Fibroblast of skin of abdomen (primary cell): ENCODE data around the gene MAN2A1.
"Not testable (repeated sequence)": the region's sequence is repeated elsewhere in the genome, so short reads cannot be mapped to it uniquely, and the experiment has no call there.

ENCODE experiments used
- DNase-seq: peaks from one replicate; pipeline ENCODE4 v3.0.0-alpha.2; 2013

MAN2A1 gene

GRCh38 chr5:109830955-109831502 is 141.3 kb downstream of the MAN2A1 start:
- DNase-seq, result peak; percentile 13

- DNase-seq, result not testable (repeated sequence)
These were observed 142.8 kb downstream of the MAN2A1 start for GRCh38 chr5:109832207-109833188.

- DNase-seq, result no peak
These were observed 144.2 kb downstream of the MAN2A1 start for GRCh38 chr5:109833946-109834345.

- no peak for DNase-seq
These were observed 146.6 kb downstream of the MAN2A1 start for GRCh38 chr5:109836280-109836679.

- DNase-seq, result no peak
These were observed 147.6 kb downstream of the MAN2A1 start for GRCh38 chr5:109837231-109837861.

- no peak for DNase-seq
These were observed 148.4 kb downstream of the MAN2A1 start for GRCh38 chr5:109838157-109838556.

- DNase-seq, result no peak
These were observed 154.4 kb downstream of the MAN2A1 start for GRCh38 chr5:109844148-109844547.

- peak; percentile 69 for DNase-seq
These were observed 155.0 kb downstream of the MAN2A1 start for GRCh38 chr5:109844695-109845094.

GRCh38 chr5:109848130-109848529 is 158.4 kb downstream of the MAN2A1 start:
- no peak for DNase-seq

- DNase-seq, result no peak
These were observed 159.9 kb downstream of the MAN2A1 start for GRCh38 chr5:109849478-109850088.

GRCh38 chr5:109852371-109853155 is 162.8 kb downstream of the MAN2A1 start:
- no peak for DNase-seq

GRCh38 chr5:109853377-109853776 is 163.7 kb downstream of the MAN2A1 start:
- DNase-seq, result no peak

- DNase-seq, result no peak
These were observed 165.3 kb downstream of the MAN2A1 start for GRCh38 chr5:109855056-109855455.

- no peak for DNase-seq
These were observed 167.8 kb downstream of the MAN2A1 start for GRCh38 chr5:109857405-109858031.

- peak; percentile 11 for DNase-seq
These were observed 169.8 kb downstream of the MAN2A1 start for GRCh38 chr5:109859537-109859936.

- no peak for DNase-seq
These were observed 172.6 kb downstream of the MAN2A1 start for GRCh38 chr5:109862301-109862700.

- DNase-seq, result peak; percentile 86
These were observed 174.0 kb downstream of the MAN2A1 start for GRCh38 chr5:109863752-109864151.

- DNase-seq, result peak; percentile 94
These were observed 175.9 kb downstream of the MAN2A1 start for GRCh38 chr5:109865637-109866036.

- DNase-seq, result peak; percentile 63
These were observed 176.3 kb downstream of the MAN2A1 start for GRCh38 chr5:109866051-109866450.

GRCh38 chr5:109868737-109869136 is 179.0 kb downstream of the MAN2A1 start:
- peak; percentile 68 for DNase-seq

- DNase-seq, result no peak
These were observed 184.0 kb downstream of the MAN2A1 start for GRCh38 chr5:109873687-109874086.

- no peak for DNase-seq
These were observed 184.4 kb downstream of the MAN2A1 start for GRCh38 chr5:109874108-109874507.
